H1 (cell line): Measurements from ENCODE around the gene RGL2. TPM values are rescaled to one million over a fixed set of nuclear protein-coding genes. Genes with fewer than 3 reads are reported as not detected.

Source experiments
- CBX5 ChIP-seq: fragments of 300-800, 300-1000 bp; sonication (generic); IDR thresholded peaks from 2 replicates; pipeline ENCODE4 v1.7.1; 2016; ENCODE audit warnings: antibody characterized with exemption, low read length, low read depth
- CHD7 ChIP-seq: fragments of 300-600 bp; sonication (generic); IDR thresholded peaks from 2 replicates; pipeline ENCODE4 v1.7.1; 2012; ENCODE audit warnings: low read length, moderate library complexity, mild to moderate bottlenecking, inconsistent platforms; ENCODE audit not compliant: insufficient replicate concordance
- EP300 ChIP-seq, 2 experiments: IDR thresholded peaks; 1 replicate in 1 of 2; 2 replicates in 1 of 2; pipeline ENCODE4 v1.6.1; 2011 to 2012; ENCODE audit warnings: low read depth in 2 of 2, low read length in 2 of 2, mild to moderate bottlenecking in 2 of 2, borderline replicate concordance in 1 of 2, inconsistent platforms in 1 of 2, moderate library complexity in 1 of 2
- FOSL1 ChIP-seq: IDR thresholded peaks from 2 replicates; pipeline ENCODE4 v1.6.1; 2011; ENCODE audit warnings: mild to moderate bottlenecking, low read depth, low read length, moderate library complexity; ENCODE audit not compliant: insufficient read depth
- KDM1A ChIP-seq: fragments of 200-600, 300-600 bp; sonication (generic); IDR thresholded peaks from 2 replicates; pipeline ENCODE4 v1.7.1; 2016; ENCODE audit warnings: mild to moderate bottlenecking, low read length, borderline replicate concordance
- RBBP5 ChIP-seq: IDR thresholded peaks from 2 replicates; pipeline ENCODE4 v1.7.1; 2012; ENCODE audit warnings: low read depth, mild to moderate bottlenecking, inconsistent platforms, low read length, moderate library complexity, borderline replicate concordance
- RNF2 ChIP-seq: fragments of 200-900, 300-1000 bp; sonication (generic); IDR thresholded peaks from 2 replicates; pipeline ENCODE4 v1.7.1; 2016; ENCODE audit warnings: borderline replicate concordance, low read depth, mild to moderate bottlenecking, antibody characterized with exemption, low read length; ENCODE audit not compliant: poor library complexity, severe bottlenecking; ENCODE audit errors: missing control alignments
- RXRA ChIP-seq: IDR thresholded peaks from 2 replicates; pipeline ENCODE4 v1.6.1; 2011; ENCODE audit warnings: low read depth, mild to moderate bottlenecking, low read length, moderate library complexity; ENCODE audit not compliant: insufficient read depth
- SP4 ChIP-seq: IDR thresholded peaks from 2 replicates; pipeline ENCODE4 v1.6.1; 2012; ENCODE audit warnings: low read length, inconsistent platforms
- TAF7 ChIP-seq: optimal IDR thresholded peaks from 2 replicates; pipeline ENCODE3; 2011; ENCODE audit warnings: low read depth, mild to moderate bottlenecking, inconsistent platforms, low read length, moderate library complexity, borderline replicate concordance
- polyA plus RNA-seq, 7 experiments: library from polyadenylated mRNA; depleted of rRNA in 3 of 7; stranded (reverse) in 5 of 7; unstranded in 2 of 7; fragments of >200 nt in 5 of 7; fragments of 200-250 nt in 2 of 7; gene quantifications; 1 replicate in 5 of 7; 2 replicates in 1 of 7; 4 replicates in 1 of 7; pipeline versions ENCODE4 v1.2.1 to v1.2.3, GENCODE V29; 2011 to 2013; ENCODE audit warnings: missing spikeins in 2 of 7, mixed read lengths in 2 of 7
- total RNA-seq: library from RNA; stranded (reverse); fragmentation: NEBNext Ultra II Directional; extraction: Animal tissue kit (Norgen Biotek cat#: 25700); gene quantifications from 2 replicates; pipeline ENCODE4 v1.2.1, GENCODE V29; 2021

Gene RGL2
- total and polyA plus RNA-seq, 2 of the 8 experiments (the other 6 are each of a cell fraction or from before 2014, with no cell fraction given) = 58.1 to 80.3 TPM

DNA sequence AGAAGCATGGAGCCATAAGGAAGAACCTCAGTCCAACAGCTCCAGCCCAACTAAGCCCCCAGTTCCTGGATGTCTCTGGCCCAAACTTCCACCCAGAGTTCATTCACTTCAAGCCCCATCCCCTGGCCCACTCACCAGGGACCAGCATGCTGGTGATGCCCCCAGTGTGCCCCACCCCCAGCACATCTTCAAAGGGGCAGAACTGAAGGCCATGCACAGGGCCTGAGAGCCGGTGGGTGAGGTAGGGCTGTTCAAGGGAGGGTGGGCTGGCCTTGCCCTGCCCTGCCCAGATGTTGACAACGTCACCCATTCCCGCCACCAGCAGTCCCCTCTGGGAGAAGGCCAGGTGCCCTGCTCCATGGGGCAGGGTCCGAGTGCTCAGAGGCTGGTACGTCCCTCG is 18.2 kb downstream of the RGL2 start (continued):
- TF ChIP-seq CHD7 (no peak), RXRA (no peak), SP4 (no peak), FOSL1 (no peak), RNF2 (no peak), EP300 (IDR thresholded peaks at IDR 0.05; ENCODE audit: borderline replicate concordance in 1 of 2, low read depth in 2 of 2, low read length in 2 of 2) (no peak), KDM1A (no peak), TAF7 (no peak), RBBP5 (no peak), CBX5 (no peak)
